GM10248 (cell line): Measurements from ENCODE around the gene SLC1A2.

Experiments
- CTCF ChIA-PET: fragments of 300-600 bp; sonication (Branson Sonifier 250); formaldehyde crosslinking; extraction: SDS; loops from one replicate; lab custom pipeline; 2021; ENCODE audit warnings: antibody characterized with exemption; lab: Yijun Ruan, JAX
- POLR2A ChIA-PET: fragments of 350-650 bp; sonication (Branson Sonifier 250); formaldehyde crosslinking; extraction: SDS; loops from one replicate; lab custom pipeline; 2020; ENCODE audit warnings: antibody characterized with exemption; lab: Yijun Ruan, JAX
- DNase-seq: peaks from one replicate; pipeline ENCODE4 v3.0.0; 2012; ENCODE audit errors: extremely low spot score
- CTCF ChIP-seq: IDR thresholded peaks from 2 replicates; pipeline ENCODE4 v1.5.1; 2012; ENCODE audit warnings: mild to moderate bottlenecking, low read depth; ENCODE audit errors: extremely low read depth, missing control alignments, control extremely low read depth

Gene SLC1A2

DNA sequence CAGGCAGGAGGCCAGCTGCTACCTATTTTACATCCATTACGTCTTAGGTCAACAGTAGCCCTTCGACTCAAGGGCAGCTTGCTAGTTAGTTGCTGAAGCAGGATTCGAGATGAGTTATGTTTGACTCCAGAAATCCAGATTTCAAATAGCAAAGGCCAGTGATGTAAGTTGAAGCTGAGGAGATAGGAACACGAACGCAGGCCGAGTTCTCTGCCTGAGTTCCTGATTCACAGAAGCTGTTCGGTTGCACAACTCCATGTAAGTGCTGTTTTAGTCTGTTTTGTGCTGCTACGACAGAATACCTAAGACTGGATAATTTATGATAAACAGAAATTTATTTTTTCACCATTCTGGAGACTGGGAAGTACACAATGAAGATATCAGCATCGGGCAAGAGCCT, 111.2 kb downstream of the SLC1A2 start:
- ChIA-PET CTCF (interaction anchor here (0.8 to 9.7 kb wide), 7 partner anchors 8 to 82 kb away, joined by 3 to 96 read pairs (median 4); no protein-coding TSS in a partner anchor), POLR2A (no interaction called here)
- DNase-seq = no peak
- TF ChIP-seq CTCF = no peak

DNA sequence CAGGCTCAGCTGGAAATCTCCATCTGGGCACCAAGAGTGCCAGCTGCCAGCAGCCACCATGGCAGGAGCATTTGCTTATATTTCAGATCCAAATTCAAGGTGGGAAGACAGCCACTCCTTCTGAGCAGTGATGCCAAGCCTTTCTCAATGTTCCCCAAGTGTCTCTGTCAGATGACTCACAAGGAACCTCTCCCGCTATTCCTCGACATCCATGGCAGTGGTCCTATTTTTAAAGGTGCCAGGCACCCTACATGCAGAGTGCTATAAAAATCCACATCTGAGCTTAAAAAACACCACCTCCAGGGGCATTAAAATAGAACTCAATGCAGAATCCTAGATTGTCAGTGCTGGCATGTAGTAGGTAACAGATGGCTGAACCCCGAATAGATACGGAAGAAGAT, 112.1 kb downstream of the SLC1A2 start:
- ChIA-PET CTCF (interaction anchor here (1.1 to 9.7 kb wide), 7 partner anchors 12 to 380 kb away, joined by 3 to 96 read pairs (median 5); no protein-coding TSS in a partner anchor), POLR2A (no interaction called here)
- no peak for TF ChIP-seq CTCF
- no peak for DNase-seq

DNA sequence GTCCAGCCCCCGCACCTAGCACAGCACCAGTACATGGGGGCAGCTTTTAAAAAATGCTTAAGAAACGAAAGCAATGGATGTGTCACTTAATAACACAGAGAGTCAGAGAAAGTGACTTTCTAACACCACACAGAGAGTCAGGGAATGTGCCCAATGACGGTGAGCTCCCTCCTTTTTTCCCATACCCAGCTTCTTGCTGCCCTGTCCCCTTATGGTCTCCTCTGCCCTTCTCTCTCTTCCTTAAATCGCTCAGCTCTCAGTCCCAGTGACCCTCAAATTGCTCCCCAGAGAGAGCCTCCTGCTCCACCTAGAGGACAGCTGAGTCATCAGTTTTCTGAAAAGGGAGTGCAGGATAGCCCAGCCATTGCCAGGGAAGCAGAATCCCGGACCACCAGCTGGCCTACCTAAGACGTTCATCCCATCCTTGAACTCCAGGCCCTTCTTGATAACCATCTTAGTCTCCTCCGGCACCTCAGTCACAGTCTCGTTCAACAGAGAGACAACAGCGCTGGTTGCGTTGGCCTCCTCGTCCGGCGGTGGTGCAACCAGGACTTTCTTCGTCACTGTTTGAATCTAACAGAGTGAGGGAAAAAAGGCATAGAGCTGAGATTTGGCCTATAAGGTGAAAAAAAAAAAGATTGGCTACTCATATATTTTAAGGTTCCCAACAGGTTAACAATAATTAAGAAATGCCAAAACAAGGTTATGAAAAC, 113.5 kb downstream of the SLC1A2 start:
- peak; percentile 62 for DNase-seq
- TF ChIP-seq CTCF = peak; percentile 78
- ChIA-PET CTCF (interaction anchor here (0.7 to 9.7 kb wide), 34 partner anchors 12 to 383 kb away, joined by 3 to 96 read pairs (median 4); no protein-coding TSS in a partner anchor), POLR2A (no interaction called here)

DNA sequence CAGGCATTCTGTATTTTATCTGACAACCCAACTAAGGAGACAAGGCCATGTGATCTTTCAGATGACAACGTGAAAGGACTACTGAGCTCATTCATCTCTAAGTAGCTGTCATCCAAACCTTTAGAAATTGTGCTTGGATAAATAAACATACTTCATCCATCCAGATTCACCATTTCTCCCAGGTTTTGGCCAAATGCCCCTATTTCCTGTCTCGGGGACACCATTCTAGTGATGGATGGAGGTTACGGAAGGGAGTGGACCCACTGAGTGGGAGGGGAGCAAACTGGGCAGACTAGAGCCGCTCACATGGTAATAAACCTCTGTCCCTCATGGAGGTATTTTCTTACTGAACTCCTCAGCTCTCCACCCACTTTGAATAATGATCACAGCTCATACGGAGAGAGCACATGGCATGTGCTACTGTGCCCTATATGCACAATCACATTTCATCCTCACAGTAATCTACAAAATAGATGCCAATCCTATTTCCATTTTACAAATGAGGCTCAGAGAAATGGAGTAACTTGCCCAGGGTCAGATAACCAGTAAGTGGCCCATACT, 114.4 kb downstream of the SLC1A2 start:
- TF ChIP-seq CTCF = no peak
- CTCF ChIA-PET = interaction anchor here (0.7 to 9.7 kb wide), 34 partner anchors 8 to 382 kb away, joined by 3 to 96 read pairs (median 4); no protein-coding TSS in a partner anchor
- POLR2A ChIA-PET = no interaction called here
- no peak for DNase-seq

DNA sequence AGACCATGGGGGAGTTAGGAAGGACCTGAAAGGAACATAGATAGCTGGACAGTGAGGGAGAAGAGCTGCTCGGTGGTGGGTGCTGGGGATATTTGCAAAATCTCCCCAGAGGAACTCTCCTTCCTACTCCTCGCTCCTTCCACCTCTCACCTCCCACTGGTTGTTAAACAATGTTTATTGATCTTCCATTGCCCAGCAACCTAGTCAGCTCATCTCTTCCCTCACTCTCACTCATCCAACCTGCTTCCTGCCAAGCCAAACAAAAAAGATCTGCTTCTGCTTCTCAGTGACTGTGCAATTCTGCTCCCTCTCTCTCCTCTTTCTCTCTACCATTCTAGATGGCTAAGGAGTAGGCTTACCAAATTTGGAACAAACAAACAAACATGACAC, 115.0 kb downstream of the SLC1A2 start:
- TF ChIP-seq CTCF = no peak
- CTCF ChIA-PET = interaction anchor here (1.0 to 9.7 kb wide), 14 partner anchors 9 to 303 kb away, joined by 3 to 96 read pairs (median 4); no protein-coding TSS in a partner anchor
- POLR2A ChIA-PET = no interaction called here
- DNase-seq = no peak

GRCh38 chr11:35303596-35304385, 115.6 kb downstream of the SLC1A2 start:
- DNase-seq = no peak
- POLR2A ChIA-PET = no interaction called here
- CTCF ChIA-PET = interaction anchor here (1.0 to 9.7 kb wide), 10 partner anchors 9 to 302 kb away, joined by 3 to 96 read pairs (median 4); no protein-coding TSS in a partner anchor

More at GRCh38 chr11:35303596-35304385, 115.6 kb downstream of the SLC1A2 start:
- no peak for TF ChIP-seq CTCF
